ENCODE data around the gene RPRD2. TPM values are rescaled to one million over a fixed set of nuclear protein-coding genes. Genes with fewer than 3 reads are reported as not detected.

The RPRD2 gene
- total RNA-seq, 1 donor from 2014 or later = 29.6 TPM

- DNase-seq (ENCODE audit: low spot score) = no peak
- Mint-ChIP-seq H3K4me1 (ENCODE audit: unreplicated experiment) (peaks cover 3% of the 10 kb centered on the region), H3K27ac (ENCODE audit: unreplicated experiment) (no peak overlapping the region), H3K4me3 (ENCODE audit: unreplicated experiment) (no peak overlapping the region), H3K27me3 (ENCODE audit: unreplicated experiment) (no peaks in the 10 kb centered on the region), H3K36me3 (ENCODE audit: low read depth, unreplicated experiment) (no peaks in the 10 kb centered on the region), H3K9me3 (ENCODE audit: unreplicated experiment) (no peaks in the 10 kb centered on the region)
- TF ChIP-seq, protein P1, sequence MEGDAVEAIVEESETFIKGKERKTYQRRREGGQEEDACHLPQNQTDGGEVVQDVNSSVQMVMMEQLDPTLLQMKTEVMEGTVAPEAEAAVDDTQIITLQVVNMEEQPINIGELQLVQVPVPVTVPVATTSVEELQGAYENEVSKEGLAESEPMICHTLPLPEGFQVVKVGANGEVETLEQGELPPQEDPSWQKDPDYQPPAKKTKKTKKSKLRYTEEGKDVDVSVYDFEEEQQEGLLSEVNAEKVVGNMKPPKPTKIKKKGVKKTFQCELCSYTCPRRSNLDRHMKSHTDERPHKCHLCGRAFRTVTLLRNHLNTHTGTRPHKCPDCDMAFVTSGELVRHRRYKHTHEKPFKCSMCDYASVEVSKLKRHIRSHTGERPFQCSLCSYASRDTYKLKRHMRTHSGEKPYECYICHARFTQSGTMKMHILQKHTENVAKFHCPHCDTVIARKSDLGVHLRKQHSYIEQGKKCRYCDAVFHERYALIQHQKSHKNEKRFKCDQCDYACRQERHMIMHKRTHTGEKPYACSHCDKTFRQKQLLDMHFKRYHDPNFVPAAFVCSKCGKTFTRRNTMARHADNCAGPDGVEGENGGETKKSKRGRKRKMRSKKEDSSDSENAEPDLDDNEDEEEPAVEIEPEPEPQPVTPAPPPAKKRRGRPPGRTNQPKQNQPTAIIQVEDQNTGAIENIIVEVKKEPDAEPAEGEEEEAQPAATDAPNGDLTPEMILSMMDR (IDR thresholded peaks at IDR 0.05; ENCODE audit: unreplicated experiment) = no peak
Observed at GRCh38 chr1:150408800-150409199, 44.9 kb downstream of the RPRD2 start.

GRCh38 chr1:150409504-150410362 lies 45.8 kb downstream of the RPRD2 start:
- Mint-ChIP-seq H3K36me3 (ENCODE audit: low read depth, unreplicated experiment) (no peaks in the 10 kb centered on the region), H3K27ac (ENCODE audit: unreplicated experiment) (no peak overlapping the region), H3K4me3 (ENCODE audit: unreplicated experiment) (no peak overlapping the region), H3K27me3 (ENCODE audit: unreplicated experiment) (no peaks in the 10 kb centered on the region), H3K9me3 (ENCODE audit: unreplicated experiment) (no peaks in the 10 kb centered on the region), H3K4me1 (ENCODE audit: unreplicated experiment) (peaks cover 3% of the 10 kb centered on the region)
- no peak for DNase-seq (ENCODE audit: low spot score)
- TF ChIP-seq, protein P1 (IDR thresholded peaks at IDR 0.05; ENCODE audit: unreplicated experiment) = no peak

- H3K27ac Mint-ChIP-seq (ENCODE audit: unreplicated experiment) = no peak overlapping the region
- peaks cover 3% of the 10 kb centered on the region for H3K4me1 Mint-ChIP-seq (ENCODE audit: unreplicated experiment)
- H3K27me3 Mint-ChIP-seq (ENCODE audit: unreplicated experiment) = no peaks in the 10 kb centered on the region
- no peaks in the 10 kb centered on the region for H3K36me3 Mint-ChIP-seq (ENCODE audit: low read depth, unreplicated experiment)
- H3K9me3 Mint-ChIP-seq (ENCODE audit: unreplicated experiment) = no peaks in the 10 kb centered on the region
- no peak for DNase-seq (ENCODE audit: low spot score)
- no peak overlapping the region for H3K4me3 Mint-ChIP-seq (ENCODE audit: unreplicated experiment)
- TF ChIP-seq, protein P1 (IDR thresholded peaks at IDR 0.05; ENCODE audit: unreplicated experiment) = no peak
Observed at GRCh38 chr1:150410582-150411101, 46.7 kb downstream of the RPRD2 start.

DNA sequence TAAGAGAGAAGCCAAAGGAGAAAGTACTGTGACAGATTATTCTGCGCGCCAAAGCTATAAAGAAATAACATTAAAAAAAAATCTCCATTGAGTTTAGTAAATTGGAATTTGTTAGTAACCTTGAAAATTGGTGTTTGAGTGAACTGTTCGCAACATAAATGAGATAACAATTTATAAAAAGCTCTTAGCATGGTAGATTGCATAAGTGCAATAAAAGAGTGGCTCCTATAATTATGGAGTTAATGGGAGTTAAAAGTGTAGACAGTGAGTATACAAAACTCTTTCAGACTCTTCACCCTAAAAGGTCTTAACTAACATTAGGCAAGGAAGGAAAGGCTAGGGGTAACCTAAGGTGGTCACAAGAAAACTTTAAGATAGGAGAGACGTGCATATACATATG lies 50.6 kb downstream of the RPRD2 start:
- no peak for DNase-seq (ENCODE audit: low spot score)
- H3K36me3 Mint-ChIP-seq (ENCODE audit: low read depth, unreplicated experiment) = no peaks in the 10 kb centered on the region
- no peaks in the 10 kb centered on the region for H3K27me3 Mint-ChIP-seq (ENCODE audit: unreplicated experiment)
- no peak overlapping the region for H3K4me3 Mint-ChIP-seq (ENCODE audit: unreplicated experiment)
- TF ChIP-seq, protein P1 (IDR thresholded peaks at IDR 0.05; ENCODE audit: unreplicated experiment) = no peak
- H3K9me3 Mint-ChIP-seq (ENCODE audit: unreplicated experiment) = no peaks in the 10 kb centered on the region
- no peak overlapping the region for H3K27ac Mint-ChIP-seq (ENCODE audit: unreplicated experiment)
- H3K4me1 Mint-ChIP-seq (ENCODE audit: unreplicated experiment) = peaks cover 3% of the 10 kb centered on the region

DNA sequence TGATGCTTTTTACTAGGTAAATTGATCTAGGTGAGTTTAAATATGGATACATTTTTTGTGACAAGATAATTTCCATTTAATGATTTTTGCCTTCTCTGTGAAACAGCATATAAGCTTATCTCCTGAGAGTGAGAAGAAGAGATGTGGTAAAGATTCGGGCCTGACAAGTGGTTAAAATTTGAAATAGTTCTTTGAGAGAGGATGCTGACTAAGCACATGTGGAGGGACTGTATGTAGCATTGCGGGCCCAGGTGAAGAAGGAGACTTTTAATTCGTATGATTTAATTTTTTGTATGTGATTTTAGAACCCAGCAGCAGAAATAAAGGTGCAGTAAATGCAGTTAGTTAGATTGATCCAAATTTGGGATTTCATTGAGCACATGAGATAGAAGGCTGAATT lies 51.9 kb downstream of the RPRD2 start:
- Mint-ChIP-seq H3K9me3 (ENCODE audit: unreplicated experiment) (no peaks in the 10 kb centered on the region), H3K36me3 (ENCODE audit: low read depth, unreplicated experiment) (no peaks in the 10 kb centered on the region), H3K27me3 (ENCODE audit: unreplicated experiment) (no peaks in the 10 kb centered on the region), H3K4me1 (ENCODE audit: unreplicated experiment) (no peaks in the 10 kb centered on the region), H3K4me3 (ENCODE audit: unreplicated experiment) (no peak overlapping the region), H3K27ac (ENCODE audit: unreplicated experiment) (no peak overlapping the region)
- DNase-seq (ENCODE audit: low spot score) = no peak
- TF ChIP-seq, protein P1 (IDR thresholded peaks at IDR 0.05; ENCODE audit: unreplicated experiment) = no peak
